Measurements from ENCODE around the gene GAS7.
"Not testable (repeated sequence)": the region's sequence is repeated elsewhere in the genome, so short reads cannot be mapped to it uniquely, and the experiment has no call there.

The GAS7 gene

DNA sequence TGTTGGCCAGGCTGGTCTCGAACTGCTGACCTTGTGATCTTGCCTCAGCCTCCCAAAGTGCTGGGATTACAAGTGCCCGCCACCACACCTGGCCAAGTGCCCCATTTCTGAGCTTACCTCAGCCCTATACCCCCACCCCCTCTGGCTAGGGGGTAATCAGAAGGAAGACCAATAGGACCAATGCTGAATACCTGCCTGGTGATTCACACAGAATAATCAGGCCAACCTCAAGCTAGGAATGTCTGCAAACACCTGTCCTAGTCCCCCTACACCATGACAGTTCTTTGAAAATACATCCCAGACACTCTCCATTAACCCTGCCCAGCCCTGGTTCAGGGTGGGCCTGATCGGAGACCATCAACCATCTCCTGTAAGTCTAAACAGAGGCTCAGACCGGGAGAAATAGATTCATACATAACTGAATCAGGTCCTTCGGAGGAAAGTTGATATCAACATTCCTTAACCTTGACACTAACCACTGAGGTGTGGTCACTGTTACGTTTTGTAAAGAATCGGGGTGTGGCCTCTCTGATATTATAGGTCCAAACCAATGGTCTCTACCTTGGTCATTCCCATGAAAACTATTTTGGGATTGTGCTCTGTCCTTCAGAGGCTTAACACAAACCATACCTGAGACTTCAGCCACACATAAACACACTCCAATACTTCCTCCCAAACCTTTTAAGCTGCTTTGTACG is 130.8 kb downstream of the GAS7 start:
- DNase-seq = no peak

DNA sequence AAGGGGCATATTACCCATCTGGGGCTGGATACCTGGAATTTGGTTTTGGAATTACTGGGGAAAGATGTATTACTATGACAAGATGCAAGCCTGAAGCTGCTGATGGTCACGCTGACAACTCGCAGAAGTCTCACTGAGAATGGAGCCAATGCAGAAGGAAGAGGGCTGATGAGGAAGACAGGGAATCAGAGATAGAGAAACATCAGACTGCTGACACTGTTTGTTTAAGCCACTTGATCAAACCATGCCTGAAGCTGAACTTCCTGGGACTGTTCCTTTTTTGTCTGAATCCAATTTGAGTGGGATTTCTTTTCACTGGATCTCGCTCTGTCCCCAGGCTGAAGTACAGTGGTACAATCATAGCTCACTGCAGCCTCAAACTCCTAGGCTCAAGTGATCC is 133.9 kb downstream of the GAS7 start:
- DNase-seq = no peak

DNA sequence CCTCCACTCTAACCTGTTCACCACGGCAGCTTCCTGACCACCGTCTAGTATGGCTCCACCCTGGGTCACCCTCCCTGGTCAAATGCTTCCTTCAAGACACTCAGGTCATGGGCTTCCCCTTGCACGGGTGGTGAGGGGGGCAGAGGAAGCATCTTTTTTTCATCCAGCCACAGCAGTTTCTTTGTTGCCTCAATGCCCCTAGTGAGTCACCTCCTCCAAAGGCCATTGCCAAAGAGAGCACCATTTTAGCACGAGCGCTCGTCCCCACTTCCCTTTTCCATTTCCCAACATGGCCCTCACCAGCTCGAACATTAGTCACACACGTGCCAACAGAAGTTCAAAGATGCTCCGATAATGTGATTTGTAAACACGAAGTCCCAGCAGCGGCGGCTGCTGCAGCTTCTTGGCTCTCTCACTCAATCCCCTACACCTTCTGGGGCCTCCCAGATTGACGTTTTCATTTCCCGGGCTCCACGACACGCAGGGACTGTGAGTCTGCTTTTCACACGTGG is 134.6 kb downstream of the GAS7 start:
- DNase-seq = no peak

DNA sequence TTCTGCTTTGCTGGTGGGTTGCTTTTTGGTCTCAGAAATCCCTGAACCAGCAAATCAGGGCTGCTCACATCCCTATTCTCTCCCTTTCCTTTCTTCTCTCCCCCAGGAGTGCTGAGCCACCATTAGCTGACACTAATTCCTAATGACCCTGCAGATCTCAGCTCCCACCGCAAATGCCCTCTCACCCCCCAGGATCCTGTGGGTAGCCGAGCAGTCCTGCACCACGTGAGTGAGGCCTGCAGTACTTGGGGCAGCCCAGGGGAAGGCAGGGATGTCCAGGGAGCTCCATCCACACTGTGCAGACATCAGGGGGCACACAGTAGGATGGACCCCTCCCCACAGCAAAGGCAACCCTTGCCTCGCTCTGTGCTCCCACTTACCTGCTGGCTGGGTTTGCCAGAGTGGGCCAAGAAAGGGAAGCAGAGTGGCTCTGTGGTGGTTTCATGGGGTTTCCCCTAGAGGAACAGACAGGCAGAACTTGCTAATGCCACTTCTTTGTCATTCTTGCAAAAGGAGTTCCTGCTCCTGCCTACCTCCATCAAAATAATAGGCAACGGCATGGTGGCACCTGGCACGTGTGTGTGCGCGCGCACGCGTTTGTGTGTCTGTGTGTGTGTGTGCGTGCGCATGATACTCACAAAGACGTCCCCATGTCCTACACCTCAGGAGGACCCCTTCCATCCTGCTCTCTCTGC is 135.6 kb downstream of the GAS7 start:
- DNase-seq = no peak

DNA sequence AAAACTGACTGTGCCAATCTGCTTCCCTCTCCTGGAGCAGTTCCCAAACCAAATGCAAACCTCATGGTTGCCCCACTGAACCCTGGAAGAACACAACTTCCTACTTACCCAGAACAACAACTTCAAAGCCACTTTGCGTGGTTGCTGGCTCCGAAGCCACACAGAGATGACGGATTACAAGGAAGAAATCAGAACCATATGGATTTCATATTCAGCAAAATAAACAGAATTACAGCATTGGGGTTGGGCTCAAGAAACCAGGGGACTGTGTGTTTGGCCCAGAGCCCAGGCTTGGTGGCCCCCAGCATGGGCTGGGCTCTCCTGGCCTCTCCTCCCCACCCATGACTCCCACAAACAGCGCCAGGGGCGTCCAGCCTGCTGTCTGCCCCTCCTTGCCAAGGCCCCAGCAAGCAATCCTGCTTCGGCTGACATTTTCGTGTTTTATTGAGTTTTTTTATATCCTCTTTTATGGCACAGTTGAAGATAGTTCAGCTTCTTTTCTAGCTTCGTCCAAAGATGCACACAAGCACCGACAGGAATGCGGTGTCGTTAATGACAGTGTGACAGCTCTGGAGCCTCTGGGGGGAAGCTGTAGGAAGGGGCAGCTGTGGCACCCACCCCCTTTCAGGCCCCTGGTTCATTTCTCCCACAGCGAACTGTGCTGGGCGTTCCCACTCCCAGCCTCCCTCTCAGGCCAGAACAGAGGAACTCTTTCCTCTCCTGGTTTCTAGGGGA is 137.1 kb downstream of the GAS7 start:
- DNase-seq = no peak

DNA sequence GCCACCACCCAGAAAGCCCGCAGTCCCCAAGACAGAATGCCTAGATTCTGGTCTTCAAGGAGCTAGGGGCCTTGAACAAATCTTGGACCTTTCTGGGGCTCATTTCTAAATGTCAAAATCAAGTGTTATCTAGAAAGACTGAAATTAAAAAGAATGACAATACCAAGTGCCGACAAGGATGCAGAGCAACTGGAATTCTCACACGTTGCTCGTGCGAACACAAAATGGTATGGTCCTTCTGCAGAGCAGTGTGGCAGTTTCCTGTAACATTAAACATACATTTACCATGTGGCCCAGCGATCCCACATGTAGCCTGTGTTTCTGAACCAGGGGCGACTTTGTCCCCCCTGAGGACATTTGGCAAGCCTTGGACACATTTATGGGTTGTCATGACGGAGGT is 137.9 kb downstream of the GAS7 start:
- DNase-seq = no peak

DNA sequence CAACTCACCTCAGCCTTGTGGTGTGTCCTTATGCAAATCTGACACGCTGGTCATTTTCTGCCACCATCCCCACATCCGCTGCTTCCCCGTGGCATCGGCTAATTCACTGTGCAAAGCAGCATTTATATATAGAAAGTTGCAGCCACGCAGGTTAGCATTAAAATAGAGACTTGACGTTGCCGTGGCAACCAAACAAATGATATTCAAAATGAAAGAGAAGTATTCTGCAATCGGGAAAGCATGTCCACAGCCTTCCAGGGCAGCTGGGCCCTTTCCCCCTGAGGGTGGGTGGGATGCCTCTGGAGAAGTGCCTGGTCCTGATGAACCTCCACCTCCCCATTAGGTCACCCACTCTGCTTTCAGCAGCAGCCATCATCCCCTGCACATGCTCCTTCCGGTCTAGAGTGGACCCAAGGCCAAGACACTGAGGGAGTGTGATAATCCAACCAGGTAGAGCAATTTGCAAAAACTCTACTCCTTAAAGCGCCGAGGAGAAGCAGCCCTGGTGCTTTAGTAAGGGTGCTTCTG is 138.7 kb downstream of the GAS7 start:
- DNase-seq = no peak

DNA sequence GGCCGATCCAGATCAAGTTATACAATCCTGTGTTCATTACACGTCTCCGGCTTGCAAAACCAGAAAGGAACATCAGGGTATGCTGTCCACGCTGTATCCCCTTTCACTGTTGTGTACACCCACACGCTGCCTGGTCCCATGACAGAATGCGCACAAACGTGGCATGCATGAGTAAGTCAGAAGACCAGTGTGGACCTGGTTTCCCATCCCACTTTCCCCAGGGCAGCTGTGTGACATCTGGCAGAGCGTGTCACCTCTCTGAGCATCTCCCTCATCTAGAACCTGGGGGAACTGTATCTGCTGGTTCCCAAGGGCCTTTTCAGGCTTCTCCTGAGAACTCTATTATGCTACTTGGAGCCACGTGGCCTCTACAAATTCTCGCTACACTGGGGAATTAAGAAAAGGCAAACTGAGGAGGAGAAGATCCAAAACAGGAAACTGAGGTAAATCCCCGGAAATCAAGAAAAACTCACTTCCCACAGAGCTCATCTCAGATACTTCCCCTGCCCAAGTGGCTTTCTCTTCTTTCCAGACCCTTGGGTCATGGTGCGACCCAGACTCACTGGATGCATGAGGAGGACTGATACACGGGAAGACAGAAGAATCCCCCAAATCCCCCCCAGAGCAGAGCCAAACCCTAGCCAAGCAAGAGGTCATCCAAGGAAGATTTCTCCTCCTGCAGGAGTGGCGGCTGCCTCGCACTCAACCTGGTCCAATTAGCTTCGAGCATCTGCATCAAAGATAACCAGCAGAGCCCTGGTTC is 139.3 kb downstream of the GAS7 start:
- DNase-seq = no peak

DNA sequence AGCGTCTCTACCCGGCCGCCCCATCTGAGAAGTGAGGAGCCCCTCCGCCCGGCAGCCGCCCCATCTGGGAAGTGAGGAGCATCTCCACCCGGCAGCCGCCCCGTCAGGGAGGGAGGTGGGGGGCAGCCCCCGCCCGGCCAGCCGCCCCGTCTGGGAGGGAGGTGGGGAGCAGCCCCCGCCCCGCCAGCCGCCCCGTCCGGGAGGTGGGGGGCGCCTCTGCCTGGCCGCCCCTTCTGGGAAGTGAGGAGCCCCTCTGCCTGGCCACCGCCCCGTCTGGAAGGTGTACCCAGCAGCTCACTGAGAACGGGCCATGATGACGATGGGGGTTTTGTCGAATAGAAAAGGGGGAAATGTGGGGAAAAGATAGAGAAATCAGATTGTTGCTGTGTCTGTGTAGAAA is 140.9 kb downstream of the GAS7 start:
- DNase-seq = not testable (repeated sequence)

DNA sequence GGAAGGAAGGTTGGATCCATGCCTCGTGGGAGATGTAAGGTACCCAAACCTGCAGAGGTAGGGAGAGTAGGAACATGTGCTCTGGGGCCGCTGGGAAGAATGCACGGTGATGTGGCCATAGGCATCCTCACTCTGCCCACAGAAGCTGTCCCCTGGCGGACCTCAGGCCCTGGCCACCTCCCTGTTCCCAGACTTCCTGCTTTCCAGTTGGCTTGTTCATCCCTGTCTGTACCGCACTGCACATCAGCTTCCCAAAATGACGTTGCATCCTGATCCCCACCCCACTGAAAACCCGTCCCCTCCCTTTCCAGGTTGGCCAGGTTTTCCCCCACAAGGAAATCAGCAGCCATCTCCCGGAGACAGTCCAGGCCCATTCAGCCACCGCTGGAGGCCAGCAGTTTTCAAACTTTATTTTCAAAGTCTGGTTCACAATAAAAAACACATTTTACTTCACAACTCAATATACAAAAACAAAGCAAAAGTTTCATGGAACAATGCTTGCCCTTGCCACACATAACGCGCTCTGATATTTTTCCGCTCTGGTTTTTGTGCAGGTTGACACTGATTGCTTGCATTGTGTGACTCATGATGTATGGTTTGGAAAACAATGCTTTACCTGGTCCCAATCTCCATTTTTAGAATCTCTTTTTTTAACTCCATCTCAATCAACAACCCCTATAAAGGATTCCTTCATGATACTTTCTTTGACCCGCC is 143.0 kb downstream of the GAS7 start:
- DNase-seq = no peak

DNA sequence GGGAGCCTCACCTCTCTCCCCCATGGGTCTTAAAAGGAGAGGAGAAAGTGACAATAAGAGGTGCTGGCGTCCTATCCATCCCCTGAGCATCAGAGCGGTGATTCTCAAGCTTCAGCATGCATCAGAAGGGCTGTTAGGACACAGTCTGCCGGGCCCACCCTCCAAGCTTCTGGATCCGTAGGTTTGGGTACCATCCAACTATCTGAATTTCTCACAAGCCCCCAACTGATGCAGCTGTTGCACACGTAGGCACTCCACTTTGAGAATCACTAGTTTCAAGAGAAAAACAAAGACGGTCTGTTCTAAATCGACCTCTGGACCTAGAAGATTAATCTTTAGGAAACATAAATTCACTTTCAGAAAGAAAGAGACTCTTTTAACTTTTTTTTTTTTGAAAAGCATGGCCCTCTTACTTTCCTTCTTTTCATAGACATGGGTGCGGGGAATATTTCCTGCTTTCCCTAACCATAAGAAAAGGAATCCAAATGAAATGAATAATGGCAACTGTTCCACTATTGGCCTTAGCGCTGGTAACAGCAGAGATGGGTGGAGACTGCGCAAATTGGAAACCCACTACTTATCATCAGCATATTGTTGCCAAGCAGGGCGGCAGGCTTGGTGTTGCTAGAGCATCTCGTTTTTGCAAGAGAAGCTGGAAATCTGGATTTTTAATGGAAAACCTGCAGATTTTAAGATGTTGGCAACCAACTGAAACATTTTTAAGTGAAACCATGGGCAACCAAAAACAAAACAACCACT is 144.4 kb downstream of the GAS7 start:
- DNase-seq = no peak

DNA sequence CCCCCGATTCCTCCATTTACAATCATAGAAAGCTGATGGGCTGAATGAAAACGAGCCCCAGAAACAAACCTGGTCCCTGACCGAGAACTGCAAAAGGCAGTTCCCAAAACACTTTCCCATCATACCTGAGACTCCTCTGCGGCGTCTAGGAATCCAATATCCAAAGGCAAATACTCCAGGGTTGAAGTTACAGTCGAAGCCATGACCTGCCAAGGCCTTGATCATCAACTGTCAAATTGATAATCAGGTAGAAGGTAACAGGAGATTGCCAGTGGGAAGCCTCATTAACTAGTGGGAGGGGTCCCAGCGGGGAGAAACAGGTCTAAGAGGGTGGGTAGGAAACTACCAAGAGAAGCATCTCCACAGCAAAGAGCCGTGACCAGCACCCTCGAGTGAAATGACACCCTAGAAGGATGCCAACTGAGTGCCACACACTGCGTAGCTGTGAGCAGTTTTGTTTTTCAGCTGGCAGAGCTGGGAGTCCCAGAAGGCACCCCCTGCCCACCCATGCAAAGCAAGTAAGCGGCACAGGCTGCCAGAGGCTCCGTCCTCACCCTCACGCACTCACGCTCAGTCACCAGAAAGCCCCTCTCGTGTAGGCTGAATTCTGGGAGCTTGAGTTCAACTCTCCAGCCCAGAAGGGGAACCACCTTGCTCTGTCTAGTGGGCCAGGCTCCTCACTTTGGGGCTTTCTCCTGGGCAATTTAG is 146.1 kb downstream of the GAS7 start:
- no peak for DNase-seq

DNA sequence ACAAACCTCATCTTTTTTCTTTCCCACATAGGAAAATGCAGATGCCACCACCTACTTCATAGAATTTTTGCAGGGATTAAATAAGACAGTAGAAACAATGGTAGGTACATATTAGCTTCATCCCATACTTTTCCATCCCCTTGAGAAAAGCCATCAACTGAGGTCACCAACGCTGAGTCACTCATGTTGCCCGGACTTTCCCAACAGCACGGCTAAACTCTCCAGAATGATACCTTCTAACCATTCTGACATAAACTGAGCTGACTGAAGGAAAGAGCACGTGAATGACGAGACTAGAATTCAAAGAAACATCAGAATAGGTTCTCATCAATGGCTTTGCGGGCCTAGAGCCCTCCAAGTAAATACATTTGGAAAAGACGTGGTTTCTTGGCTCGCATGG is 147.3 kb downstream of the GAS7 start:
- no peak for DNase-seq

DNA sequence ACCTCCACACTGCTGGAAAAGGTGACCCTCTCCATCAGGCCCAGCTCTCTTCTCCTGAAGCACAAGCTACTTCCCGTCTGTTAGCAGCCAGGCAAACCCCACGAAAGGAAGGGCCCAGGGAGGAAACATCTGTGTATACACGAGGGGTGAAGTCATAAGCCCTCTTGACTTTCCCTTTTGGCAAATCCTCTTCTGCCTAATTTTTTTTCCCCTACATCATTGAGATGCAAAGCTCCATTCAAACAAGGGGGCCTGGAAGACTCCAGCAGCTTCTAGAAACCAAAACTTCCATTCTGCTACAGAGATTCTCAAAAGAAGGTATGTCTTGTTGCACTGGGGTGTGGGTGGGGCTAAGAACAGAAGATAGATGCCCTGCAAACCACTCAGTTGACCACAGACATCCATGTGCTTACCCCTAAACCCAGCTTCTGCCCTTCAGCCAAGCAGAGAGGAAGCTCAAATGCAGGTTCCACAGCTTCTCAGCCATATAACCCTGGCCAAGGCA is 147.8 kb downstream of the GAS7 start:
- no peak for DNase-seq

DNA sequence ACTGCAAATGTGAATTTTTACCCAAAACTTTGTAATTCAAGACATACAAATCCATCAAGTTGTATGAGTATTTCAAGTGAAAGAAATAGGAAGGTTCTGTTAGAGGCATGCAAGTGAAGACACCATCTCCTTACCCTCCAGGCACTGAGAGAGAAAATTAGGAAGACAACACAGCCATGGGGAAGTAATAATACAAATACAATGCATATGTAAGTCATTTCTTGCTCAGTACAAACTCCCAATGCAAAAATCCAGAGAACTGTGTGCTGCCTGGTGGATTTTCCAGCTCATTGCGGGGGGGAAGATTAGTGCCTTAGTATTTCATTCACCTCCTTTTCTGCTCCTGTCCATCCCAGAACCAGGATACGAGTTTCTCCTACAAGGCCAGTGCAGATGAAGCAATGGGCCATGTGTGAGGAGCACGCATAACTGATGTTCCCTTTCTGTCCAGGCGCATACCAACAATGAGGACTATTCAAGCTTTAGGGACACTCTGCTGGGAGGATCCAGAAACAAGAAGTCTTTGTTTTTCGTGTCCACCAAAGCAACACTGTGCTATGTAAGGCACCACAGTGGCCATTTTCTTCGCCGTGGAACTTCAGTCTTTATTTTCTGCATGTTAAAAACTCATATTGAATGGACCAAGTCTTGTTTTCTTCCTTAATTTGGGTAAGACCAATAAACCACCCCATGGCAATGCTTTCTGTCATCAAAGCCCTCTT is 149.6 kb downstream of the GAS7 start:
- DNase-seq = no peak

DNA sequence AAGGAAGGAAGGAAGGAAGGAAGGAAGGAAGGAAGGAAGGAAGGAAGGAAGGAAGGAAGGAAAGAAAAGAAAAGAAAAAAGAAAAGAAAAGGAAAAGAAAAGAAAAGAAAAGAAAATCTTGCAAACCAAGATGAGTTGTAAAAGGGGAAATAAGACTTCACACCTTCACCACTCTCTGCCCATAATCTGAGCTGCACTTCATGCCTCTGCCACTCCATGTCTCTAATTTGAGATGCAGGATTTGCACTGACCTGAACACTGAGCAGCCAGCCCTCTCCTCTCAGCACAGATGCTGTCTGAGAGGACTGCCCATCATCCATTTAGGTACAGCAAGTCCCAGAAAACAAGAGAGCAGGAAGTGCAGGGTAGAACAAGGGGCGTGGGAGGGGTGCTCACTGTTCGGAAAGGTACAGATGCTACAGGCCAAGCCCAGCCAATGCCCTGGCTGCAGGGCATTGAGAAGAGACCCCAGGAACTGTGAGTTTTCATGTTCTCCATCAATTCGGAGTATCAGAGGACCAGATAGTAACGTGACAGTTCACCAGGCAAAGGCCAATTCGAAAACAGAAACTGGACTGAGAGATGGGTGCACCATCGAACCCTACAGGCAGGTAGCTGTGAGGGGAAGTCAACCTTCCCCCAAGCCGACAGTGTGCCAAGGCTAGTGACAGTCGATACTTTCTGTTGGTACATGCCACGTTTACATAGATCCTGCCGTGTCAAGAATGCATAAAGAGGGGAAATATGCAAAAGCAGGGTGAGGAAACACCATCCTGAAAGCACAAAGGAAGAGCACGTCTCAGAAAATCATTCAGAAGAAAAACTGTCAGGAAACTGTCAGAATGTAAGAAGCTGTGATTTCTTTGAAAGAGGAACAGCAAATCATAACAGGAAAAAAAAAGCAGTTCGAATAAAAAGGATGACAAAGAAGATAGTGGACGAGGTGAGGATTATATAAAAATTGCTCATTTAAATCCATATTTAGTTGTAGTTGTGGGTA is 151.3 kb downstream of the GAS7 start:
- DNase-seq = no peak

DNA sequence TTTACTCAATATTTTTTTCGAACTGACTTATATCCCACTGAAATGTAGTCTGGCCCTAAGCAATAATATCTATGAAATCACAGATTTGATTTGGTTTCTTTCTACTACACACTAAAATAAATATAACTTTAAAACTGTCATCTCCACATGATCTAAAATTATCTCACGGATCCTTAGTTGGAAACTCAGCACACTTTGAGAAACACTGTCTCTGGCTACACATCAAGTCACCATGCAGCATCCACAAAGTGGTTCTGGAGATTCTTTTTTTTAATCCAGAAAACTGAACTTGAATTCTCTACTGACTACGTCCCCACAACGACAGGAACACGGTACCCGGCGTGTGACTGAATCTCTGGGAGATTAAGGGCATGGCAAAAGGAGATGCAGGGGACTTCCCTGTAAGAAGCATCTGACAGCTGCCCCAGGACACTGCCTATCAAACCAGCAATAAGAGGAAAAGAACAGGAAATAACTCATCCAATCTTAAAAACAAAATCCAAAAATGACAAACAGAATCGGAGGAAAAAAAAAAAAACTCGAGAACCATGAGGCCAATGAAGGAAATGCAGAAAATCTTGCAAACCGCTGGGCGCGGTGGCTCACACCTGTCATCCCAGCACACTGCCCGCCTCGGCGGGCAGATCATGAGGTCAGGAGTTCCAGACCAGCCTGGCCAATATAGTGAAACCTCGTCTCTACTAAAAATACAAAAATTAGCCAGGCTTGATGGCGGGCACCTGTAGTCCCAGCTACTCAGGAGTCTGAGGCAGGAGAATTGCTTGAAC is 152.3 kb downstream of the GAS7 start:
- no peak for DNase-seq
